GM18867 (cell line): ENCODE measurements around the gene OSBP2.
"Not testable (repeated sequence)": the region's sequence is repeated elsewhere in the genome, so short reads cannot be mapped to it uniquely, and the experiment has no call there.

Experiments used
- ATAC-seq: cut with Tn5 transposase; IDR thresholded peaks from one replicate; pipeline ENCODE4 v1.9.1; 2021; ENCODE audit warnings: mild to moderate bottlenecking, moderate library complexity; ENCODE audit not compliant: unreplicated experiment

Gene OSBP2

GRCh38 chr22:30675436-30675835 lies 19.2 kb upstream of the OSBP2 start:
- ATAC-seq, result no peak

DNA sequence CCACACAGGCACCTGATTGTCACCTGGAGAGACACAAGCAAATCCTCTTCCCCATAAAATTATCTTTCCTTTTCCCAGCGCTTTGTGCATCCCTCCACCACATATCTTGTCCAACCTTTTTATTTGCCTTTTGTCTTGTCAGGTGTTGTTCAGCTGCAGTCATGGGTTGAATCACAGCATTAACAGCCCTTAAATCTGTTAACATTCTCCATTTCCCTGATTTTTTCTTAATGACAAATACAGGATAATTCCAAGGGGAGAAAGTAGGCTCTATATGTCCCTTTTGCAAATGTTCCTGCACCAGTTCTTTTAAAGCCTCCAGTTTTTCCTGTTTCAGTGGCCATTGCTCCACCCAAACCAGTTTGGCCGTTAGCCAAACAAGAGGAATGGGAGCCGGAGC lies 18.1 kb upstream of the OSBP2 start:
- not testable (repeated sequence) for ATAC-seq

DNA sequence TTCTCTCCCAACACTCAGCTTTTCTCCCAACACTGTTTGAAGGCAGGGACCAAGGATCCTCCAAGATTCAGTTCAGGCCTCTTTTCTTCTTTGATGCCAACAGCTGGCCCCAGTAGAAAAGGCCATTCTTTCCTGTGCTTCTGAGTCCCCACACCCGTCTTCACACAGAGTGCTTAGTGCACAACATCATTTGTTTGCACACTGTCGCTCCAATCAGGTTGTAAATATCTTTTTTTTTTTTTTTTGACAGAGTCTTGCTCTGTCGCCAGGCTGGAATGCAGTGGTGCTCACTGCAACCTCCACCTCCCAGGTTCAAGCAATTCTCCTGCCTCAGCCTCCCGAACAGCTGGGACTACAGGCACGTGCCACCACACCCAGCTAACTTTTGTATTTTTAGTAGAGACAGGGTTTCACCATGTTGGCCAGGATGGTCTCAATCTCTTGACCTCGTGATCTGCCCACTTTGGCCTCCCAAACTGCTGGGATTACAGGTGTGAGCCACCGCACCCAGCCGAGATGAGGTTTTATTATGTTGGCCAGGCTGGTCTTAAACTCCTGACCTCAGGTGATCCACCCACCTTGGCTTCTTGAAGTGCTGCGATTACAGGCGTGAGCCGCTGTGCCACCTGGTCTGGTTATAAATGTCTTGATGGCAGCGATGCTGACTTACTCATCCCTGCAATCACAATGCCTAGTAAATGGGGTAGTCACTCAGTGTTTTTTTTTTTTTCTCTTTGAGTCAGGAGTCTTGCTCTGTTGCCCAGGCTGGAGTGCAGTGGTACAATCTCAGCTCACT lies 14.6 kb upstream of the OSBP2 start:
- not testable (repeated sequence) for ATAC-seq

DNA sequence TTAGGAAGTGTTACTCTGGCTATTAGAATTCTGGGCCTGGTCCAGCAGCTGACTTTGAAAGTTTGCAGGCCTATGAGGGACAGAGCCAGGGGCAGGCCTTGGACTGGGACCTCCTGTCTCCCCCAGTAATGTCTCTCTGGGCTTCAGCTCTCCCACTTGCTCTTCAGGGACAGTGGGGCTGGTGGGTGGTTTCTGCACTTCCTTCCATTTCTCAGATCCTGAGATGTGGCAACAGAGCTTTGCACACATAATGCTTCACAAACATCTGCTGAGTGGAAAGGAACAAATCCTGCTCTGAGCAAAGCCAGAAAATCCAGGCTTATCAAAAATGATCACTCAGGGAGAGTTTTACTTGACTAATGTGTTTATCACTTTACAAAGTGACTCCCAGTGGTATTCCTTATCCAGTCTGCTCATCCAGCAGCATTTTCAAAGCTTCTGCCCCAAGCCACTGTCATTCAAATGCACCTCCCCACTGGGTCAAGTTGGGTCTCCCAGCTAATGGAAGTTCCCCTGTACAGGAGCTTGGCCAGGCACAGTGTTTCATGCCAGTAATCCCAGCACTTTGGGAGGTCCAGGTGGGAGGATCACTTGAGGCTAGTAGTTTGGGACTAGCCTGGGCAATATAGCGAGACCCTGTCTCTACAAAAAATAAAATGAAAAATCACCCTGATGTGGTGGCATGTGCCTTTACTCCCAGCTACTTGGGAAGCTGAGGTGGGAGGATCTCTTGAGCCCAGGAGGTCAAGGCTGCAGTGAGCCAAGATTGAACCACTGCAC lies 13.5 kb upstream of the OSBP2 start:
- ATAC-seq, result no peak

GRCh38 chr22:30681831-30682230 lies 12.8 kb upstream of the OSBP2 start:
- no peak for ATAC-seq

GRCh38 chr22:30685178-30685577 lies 9.5 kb upstream of the OSBP2 start:
- ATAC-seq, result no peak

DNA sequence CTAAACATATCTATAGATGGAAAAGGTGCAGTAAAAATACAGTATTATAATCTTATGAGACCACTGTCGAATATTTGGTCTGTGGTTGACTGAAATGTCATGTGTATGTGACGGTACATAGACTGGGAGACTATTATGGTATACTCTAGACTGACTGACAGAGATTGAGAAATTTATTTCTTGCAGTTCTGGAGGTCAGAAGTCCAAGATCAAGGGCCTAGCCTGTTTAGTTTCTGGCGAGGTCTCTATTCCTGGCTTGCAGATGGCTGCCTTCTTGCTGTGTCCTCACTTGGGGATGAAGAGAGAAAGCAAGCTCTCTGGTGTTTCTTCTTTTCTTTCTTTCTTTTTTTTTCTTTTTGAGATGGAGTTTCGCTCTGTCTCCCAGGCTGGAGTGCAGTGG lies 7.3 kb upstream of the OSBP2 start:
- no peak for ATAC-seq

GRCh38 chr22:30689622-30690021 lies 5.1 kb upstream of the OSBP2 start:
- ATAC-seq, result no peak

- ATAC-seq, result no peak
Observed at GRCh38 chr22:30691204-30691603, 3.5 kb upstream of the OSBP2 start.

DNA sequence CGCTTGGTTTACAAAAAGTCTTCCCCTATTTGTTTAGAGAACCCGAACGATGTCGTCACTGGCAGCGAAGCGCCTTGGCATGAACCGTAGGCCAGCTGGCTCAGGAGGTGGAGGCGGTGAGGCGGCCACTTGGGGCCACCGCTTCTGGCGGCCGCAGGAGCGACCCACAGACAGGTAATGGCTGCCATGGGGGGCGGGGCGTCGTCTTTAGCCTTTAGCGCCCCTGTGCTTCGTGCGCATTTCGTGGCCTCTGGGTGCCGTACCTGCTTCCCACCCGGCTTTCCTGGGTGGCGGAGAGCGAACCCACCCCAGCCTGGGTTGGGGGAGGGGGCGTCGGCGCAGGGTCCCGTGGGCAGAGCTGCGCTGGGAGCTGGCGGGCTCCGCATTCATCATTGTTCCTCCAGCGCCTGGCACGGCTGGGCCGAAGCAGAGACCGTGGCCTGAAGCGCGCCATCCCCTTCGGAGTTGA lies 469 bp upstream of the OSBP2 start:
- ATAC-seq, result no peak

GRCh38 chr22:30695351-30695851 lies 727 bp downstream of the OSBP2 start:
- no peak for ATAC-seq

- no peak for ATAC-seq
Observed at GRCh38 chr22:30695871-30696655, 1.4 kb downstream of the OSBP2 start.

DNA sequence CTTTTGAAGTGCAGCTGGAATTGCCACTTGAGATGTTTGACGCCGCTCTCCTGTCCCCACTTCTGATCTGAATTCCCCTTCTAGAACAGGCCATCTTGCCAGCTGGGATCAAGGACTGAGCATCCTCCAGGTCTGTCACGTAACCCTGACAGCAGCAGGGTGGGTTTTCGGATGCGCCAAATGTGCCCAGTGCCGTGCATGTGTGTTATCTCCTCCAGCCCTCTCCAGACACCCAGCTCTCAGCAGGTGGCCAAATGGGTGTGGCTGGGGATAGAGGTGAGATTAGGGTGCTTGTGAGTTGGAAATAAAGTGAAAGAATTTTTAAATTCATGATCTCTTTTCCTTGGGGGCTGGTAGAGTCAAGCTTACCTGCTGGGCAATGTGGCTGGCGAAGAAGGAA lies 3.3 kb downstream of the OSBP2 start:
- no peak for ATAC-seq

DNA sequence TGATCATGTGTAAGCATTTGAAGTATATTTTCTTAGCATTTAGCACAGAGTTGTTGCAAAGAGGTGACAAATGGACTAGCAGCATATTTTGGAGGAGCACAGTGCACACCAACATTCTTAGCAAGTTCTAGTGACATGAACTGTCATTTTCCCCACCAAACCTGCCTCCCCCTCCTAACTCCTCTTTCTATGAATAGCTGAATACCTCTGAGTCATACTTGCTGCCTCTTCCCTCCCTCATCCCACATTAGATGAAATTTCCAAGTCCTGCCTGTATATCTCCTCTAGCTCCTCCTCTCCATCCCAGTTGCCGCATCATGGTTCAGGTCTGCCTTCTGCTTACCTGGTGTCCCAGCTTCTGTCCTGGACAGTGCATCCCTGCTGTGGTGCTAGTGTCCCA lies 7.2 kb downstream of the OSBP2 start:
- ATAC-seq, result no peak

GRCh38 chr22:30702856-30703255 lies 8.2 kb downstream of the OSBP2 start:
- ATAC-seq, result no peak

- ATAC-seq, result no peak
Observed at GRCh38 chr22:30704978-30705377, 10.3 kb downstream of the OSBP2 start.

GRCh38 chr22:30705710-30706651 lies 11.3 kb downstream of the OSBP2 start:
- peak; percentile 65 for ATAC-seq

DNA sequence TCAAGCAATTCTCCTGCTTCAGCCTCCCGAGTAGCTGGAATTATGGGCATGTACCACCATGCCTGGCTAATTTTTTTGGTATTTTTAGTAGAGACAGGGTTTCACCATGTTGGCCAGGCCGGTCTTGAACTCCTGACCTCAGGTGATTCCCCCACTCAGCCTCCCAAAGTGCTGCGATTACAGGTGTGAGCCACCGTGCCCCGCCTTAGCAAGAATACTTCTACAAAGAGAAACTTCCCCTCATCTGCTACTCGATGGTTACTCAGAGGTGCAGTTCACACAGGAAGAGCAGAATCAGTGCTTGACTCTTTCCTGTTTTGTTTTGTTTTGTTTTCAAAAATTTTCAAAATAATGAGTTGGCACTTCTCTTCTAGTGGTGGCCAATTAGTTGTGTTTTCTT lies 15.3 kb downstream of the OSBP2 start:
- ATAC-seq, result not testable (repeated sequence)

- no peak for ATAC-seq
Observed at GRCh38 chr22:30712094-30712493, 17.4 kb downstream of the OSBP2 start.

GRCh38 chr22:30714062-30714461 lies 19.4 kb downstream of the OSBP2 start:
- no peak for ATAC-seq
